IMR-90 (cell line): ENCODE results near the gene GALNT13.

Experiments
- BHLHE40 ChIP-seq: fragments of 150-350 bp; IDR thresholded peaks from 2 replicates; pipeline ENCODE4 v1.6.1; 2016; ENCODE audit warnings: mild to moderate bottlenecking, low read depth, low read length
- CTCF ChIP-seq: conservative IDR thresholded peaks from 2 replicates; pipeline ENCODE4 v1.5.1; 2012; ENCODE audit warnings: mild to moderate bottlenecking, low read depth, low read length, improper control_type of control experiment
- MAZ ChIP-seq: IDR thresholded peaks from 2 replicates; pipeline ENCODE4 v1.6.1; 2012; ENCODE audit warnings: low read depth, mild to moderate bottlenecking, low read length, improper control_type of control experiment, moderate library complexity, borderline replicate concordance
- POLR2A ChIP-seq: IDR thresholded peaks from 2 replicates; pipeline ENCODE4 v1.6.1; 2012; ENCODE audit warnings: mild to moderate bottlenecking, low read depth, low read length

GRCh38 chr2:154015233-154015632 is 143.5 kb downstream of the GALNT13 start:
- TF ChIP-seq POLR2A (no peak), CTCF (no peak), MAZ (no peak), BHLHE40 (no peak)
